Measurements from ENCODE around the gene TCERG1L. TPM values are rescaled to one million over a fixed set of nuclear protein-coding genes. Genes with fewer than 3 reads are reported as not detected.

TCERG1L gene
- total RNA-seq, 2 donors from 2014 or later, result 1.6 to 4.5 TPM

GRCh38 chr10:131311402-131311660 lies 190 bp downstream of the TCERG1L start:
- Mint-ChIP-seq H3K4me3 (peak overlapping the region; percentile 59), H3K27ac (no peak overlapping the region), H3K4me1 (peaks cover 29% of the 10 kb centered on the region), H3K27me3 (ENCODE audit: insufficient read depth) (peaks cover 36% of the 10 kb centered on the region), H3K36me3 (ENCODE audit: low read depth) (peaks cover 7% of the 10 kb centered on the region), H3K9me3 (no peaks in the 10 kb centered on the region)
- H3K4me3 ChIP-seq (ENCODE audit: low read length), result no peak overlapping the region
- no peak for DNase-seq
- no peaks in the 10 kb centered on the region for H3K4me1 ChIP-seq (ENCODE audit: control insufficient read depth, insufficient read depth, low read length)
- no peak for TF ChIP-seq CTCF (conservative IDR thresholded peaks at IDR 0.05)
- H3K9me3 ChIP-seq (ENCODE audit: control insufficient read depth, low read length), result no peaks in the 10 kb centered on the region
- H3K36me3 ChIP-seq (ENCODE audit: control insufficient read depth, insufficient read depth, low read length), result no peaks in the 10 kb centered on the region
- no peak overlapping the region for H3K9ac ChIP-seq (ENCODE audit: extremely low read depth, low read length, poor library complexity, severe bottlenecking)
- H3K27me3 ChIP-seq (ENCODE audit: control insufficient read depth, insufficient read depth, low read length, poor library complexity, severe bottlenecking), result peaks cover 28% of the 10 kb centered on the region
- 0% methylated on average over 36 of the region's 36 CpGs; no CpG with 5 or more reads in 1 of the 2 experiments for WGBS, 2 experiments (ENCODE audit: insufficient coverage in 1 of 2, insufficient read length in 1 of 2)
- no peak overlapping the region for H3K27ac ChIP-seq (ENCODE audit: low read depth, low read length)

GRCh38 chr10:131310551-131311401 lies 745 bp downstream of the TCERG1L start:
- peaks cover 32% of the 10 kb centered on the region for H3K27me3 Mint-ChIP-seq (ENCODE audit: insufficient read depth)
- peak; percentile 72 for DNase-seq
- no peak overlapping the region for H3K27ac ChIP-seq (ENCODE audit: low read depth, low read length)
- H3K4me3 Mint-ChIP-seq, result peak overlapping the region; percentile 59
- peaks cover 29% of the 10 kb centered on the region for H3K4me1 Mint-ChIP-seq
- 2 to 3% methylated on average over 23 to 76 of the region's 76 CpGs for WGBS, 2 experiments (ENCODE audit: insufficient coverage in 1 of 2, insufficient read length in 1 of 2)
- H3K9me3 ChIP-seq (ENCODE audit: control insufficient read depth, low read length), result no peaks in the 10 kb centered on the region
- H3K9me3 Mint-ChIP-seq, result no peaks in the 10 kb centered on the region
- peak overlapping the region; percentile 77 for H3K4me3 ChIP-seq (ENCODE audit: low read length)
- H3K36me3 ChIP-seq (ENCODE audit: control insufficient read depth, insufficient read depth, low read length), result no peaks in the 10 kb centered on the region
- no peaks in the 10 kb centered on the region for H3K4me1 ChIP-seq (ENCODE audit: control insufficient read depth, insufficient read depth, low read length)
- no peak overlapping the region for H3K27ac Mint-ChIP-seq
- H3K9ac ChIP-seq (ENCODE audit: extremely low read depth, low read length, poor library complexity, severe bottlenecking), result no peak overlapping the region
- H3K27me3 ChIP-seq (ENCODE audit: control insufficient read depth, insufficient read depth, low read length, poor library complexity, severe bottlenecking), result peaks cover 28% of the 10 kb centered on the region
- peaks cover 7% of the 10 kb centered on the region for H3K36me3 Mint-ChIP-seq (ENCODE audit: low read depth)
- TF ChIP-seq CTCF (conservative IDR thresholded peaks at IDR 0.05), result no peak

GRCh38 chr10:131310142-131310541 lies 1.4 kb downstream of the TCERG1L start:
- H3K27ac ChIP-seq (ENCODE audit: low read depth, low read length), result no peak overlapping the region
- peak overlapping the region; percentile 77 for H3K4me3 ChIP-seq (ENCODE audit: low read length)
- H3K9me3 Mint-ChIP-seq, result no peaks in the 10 kb centered on the region
- no peak overlapping the region for H3K27ac Mint-ChIP-seq
- H3K9ac ChIP-seq (ENCODE audit: extremely low read depth, low read length, poor library complexity, severe bottlenecking), result no peak overlapping the region
- H3K4me1 ChIP-seq (ENCODE audit: control insufficient read depth, insufficient read depth, low read length), result no peaks in the 10 kb centered on the region
- peaks cover 26% of the 10 kb centered on the region for H3K27me3 ChIP-seq (ENCODE audit: control insufficient read depth, insufficient read depth, low read length, poor library complexity, severe bottlenecking)
- peak overlapping the region; percentile 59 for H3K4me3 Mint-ChIP-seq
- H3K36me3 ChIP-seq (ENCODE audit: control insufficient read depth, insufficient read depth, low read length), result no peaks in the 10 kb centered on the region
- H3K9me3 ChIP-seq (ENCODE audit: control insufficient read depth, low read length), result no peaks in the 10 kb centered on the region
- TF ChIP-seq CTCF (conservative IDR thresholded peaks at IDR 0.05), result peak; percentile 74
- peaks cover 7% of the 10 kb centered on the region for H3K36me3 Mint-ChIP-seq (ENCODE audit: low read depth)
- peaks cover 28% of the 10 kb centered on the region for H3K27me3 Mint-ChIP-seq (ENCODE audit: insufficient read depth)
- H3K4me1 Mint-ChIP-seq, result peaks cover 28% of the 10 kb centered on the region
- 6 to 19% methylated on average over 2 to 4 of the region's 4 CpGs for WGBS, 2 experiments (ENCODE audit: insufficient coverage in 1 of 2, insufficient read length in 1 of 2)
- no peak for DNase-seq

Data from endodermal cell (in vitro differentiated cells).